HCT116 (cell line): Measurements from ENCODE around the gene TAL2. TPM values are rescaled to one million over a fixed set of nuclear protein-coding genes. Genes with fewer than 3 reads are reported as not detected.

Experiments
- ATAC-seq: fragments of 200-7000 bp; cut with Tn5 transposase; 2 replicates; pipeline ENCODE4 v1.9.1; 2020; ENCODE audit warnings: mild to moderate bottlenecking, moderate library complexity
- BruUV-seq: library from RNA; stranded (reverse); fragments of 400-500 nt; replicated peaks from 2 replicates; lab custom pipeline; 2021; lab: Mats Ljungman, UMichigan
- CTCF ChIA-PET: fragments of 300-600 bp; sonication (Branson Sonifier 250); formaldehyde crosslinking; loops from one replicate; lab custom pipeline; 2021; ENCODE audit warnings: antibody characterized with exemption; lab: Charles Lee
- POLR2A ChIA-PET: fragments of 300-600, 350-600 bp; sonication (Branson Sonifier 250); formaldehyde crosslinking; loops from one replicate; lab custom pipeline; 2021; ENCODE audit warnings: antibody characterized with exemption; lab: Charles Lee
- RAD21 ChIA-PET, 2 experiments: fragments of 300-600 bp; sonication (Branson Sonifier 250); formaldehyde crosslinking; loops; one replicate each; lab custom pipeline; 2023; ENCODE audit warnings: low total read pairs in 2 of 2; ENCODE audit not compliant: uncharacterized antibody in 2 of 2, unreplicated experiment in 2 of 2, low non-redundant PET in 1 of 2; lab: Charles Lee
- DNase-seq: peaks from one replicate; pipeline ENCODE4 v3.0.0-alpha.2; 2010; ENCODE audit warnings: low read depth, low spot score
- H2AFZ ChIP-seq: fragments of 200-600 bp; shearing (Covaris generic), sonication (generic); 2 replicates; pipeline ENCODE4 v1.6.1; 2017; ENCODE audit warnings: low read depth, mixed run types, mixed read lengths, antibody characterized with exemption, low read length; ENCODE audit not compliant: poor library complexity, severe bottlenecking
- H3K27ac ChIP-seq: 2 replicates; pipeline ENCODE4 v1.5.1; 2012; ENCODE audit warnings: low read depth, low read length
- H3K27me3 ChIP-seq: fragments of 200-600 bp; sonication (generic); 2 replicates; pipeline ENCODE4 v1.6.1; 2016; ENCODE audit warnings: mixed run types, low read length, mixed read lengths; ENCODE audit not compliant: insufficient read depth
- H3K36me3 ChIP-seq, 2 experiments: fragments of 200-500 bp in 1 of 2; fragments of 200-600 bp in 1 of 2; sonication (Bioruptor generic) in 1 of 2; sonication (generic) in 1 of 2; 2 replicates each; pipeline versions ENCODE4 v1.5.1 to v1.6.1; 2014 to 2016; ENCODE audit warnings: low read length in 2 of 2, inconsistent platforms in 1 of 2, mixed read lengths in 1 of 2, mixed run types in 1 of 2; ENCODE audit not compliant: insufficient read depth in 2 of 2, control insufficient read depth in 1 of 2
- H3K4me1 ChIP-seq, 2 experiments: fragments of 200-600 bp in 1 of 2; sonication (generic) in 1 of 2; 2 replicates each; pipeline versions ENCODE4 v1.5.1 to v1.6.1; 2012 to 2017; ENCODE audit warnings: low read length in 2 of 2, inconsistent platforms in 1 of 2, mild to moderate bottlenecking in 1 of 2, mixed read lengths in 1 of 2, mixed run types in 1 of 2, moderate library complexity in 1 of 2; ENCODE audit not compliant: insufficient read depth in 2 of 2, control insufficient read depth in 1 of 2
- H3K4me2 ChIP-seq: fragments of 200-600 bp; sonication (generic); 2 replicates; pipeline ENCODE4 v1.6.1; 2017; ENCODE audit warnings: mixed run types, low read length, mixed read lengths
- H3K4me3 ChIP-seq, 2 experiments: fragments of 200-600 bp in 1 of 2; sonication (generic) in 1 of 2; replicated peaks in 1 of 2; 2 replicates each; pipeline ENCODE4 v1.5.1; 2011 to 2016; ENCODE audit warnings: low read length in 2 of 2, control low read depth in 1 of 2, low read depth in 1 of 2, mild to moderate bottlenecking in 1 of 2, mixed read lengths in 1 of 2, mixed run types in 1 of 2
- H3K79me2 ChIP-seq: fragments of 200-600 bp; sonication (generic); 2 replicates; pipeline ENCODE4 v1.6.1; 2017; ENCODE audit warnings: mild to moderate bottlenecking, mixed run types, low read length, moderate library complexity, mixed read lengths; ENCODE audit not compliant: insufficient read depth
- H3K9ac ChIP-seq: fragments of 200-600 bp; sonication (generic); 2 replicates; pipeline ENCODE4 v1.6.1; 2016; ENCODE audit warnings: low read length, mixed read lengths
- H3K9me2 ChIP-seq: fragments of 200-600 bp; sonication (generic), shearing (Covaris generic); 2 replicates; pipeline ENCODE4 v1.6.1; 2017; ENCODE audit warnings: mixed run types, mild to moderate bottlenecking, moderate library complexity; ENCODE audit not compliant: insufficient read depth
- H3K9me3 ChIP-seq, 2 experiments: fragments of 200-500 bp in 1 of 2; fragments of 200-600 bp in 1 of 2; sonication (Bioruptor generic) in 1 of 2; sonication (generic) in 1 of 2; 2 replicates each; pipeline ENCODE4 v1.6.1; 2014 to 2017; ENCODE audit warnings: low read length in 2 of 2, mixed read lengths in 2 of 2, inconsistent platforms in 1 of 2, low read depth in 1 of 2, mild to moderate bottlenecking in 1 of 2, mixed run types in 1 of 2, moderate library complexity in 1 of 2; ENCODE audit not compliant: control insufficient read depth in 1 of 2, insufficient read depth in 1 of 2
- H4K20me1 ChIP-seq: fragments of 200-600 bp; sonication (generic), shearing (Covaris generic); 2 replicates; pipeline ENCODE4 v1.6.1; 2017; ENCODE audit warnings: mixed run types, mild to moderate bottlenecking, moderate library complexity; ENCODE audit not compliant: insufficient read depth
- ATF3 ChIP-seq: IDR thresholded peaks from 2 replicates; pipeline ENCODE4 v1.6.1; 2012
- CEBPB ChIP-seq: IDR thresholded peaks from 2 replicates; pipeline ENCODE4 v1.6.1; 2012; ENCODE audit warnings: low read depth
- CTCF ChIP-seq, 3 experiments: fragments of 200-600 bp in 1 of 3; sonication (generic) in 1 of 3; IDR thresholded peaks in 2 of 3; conservative IDR thresholded peaks in 1 of 3; 2 replicates each; pipeline ENCODE4 v1.5.1; 2012 to 2017; ENCODE audit warnings: low read depth in 2 of 3, low read length in 2 of 3, antibody characterized with exemption in 1 of 3, borderline replicate concordance in 1 of 3, control low read depth in 1 of 3, mild to moderate bottlenecking in 1 of 3, mixed read lengths in 1 of 3, mixed run types in 1 of 3, moderate library complexity in 1 of 3; ENCODE audit not compliant: insufficient read depth in 1 of 3
- EGR1 ChIP-seq: IDR thresholded peaks from 2 replicates; pipeline ENCODE4 v1.6.1; 2012; ENCODE audit warnings: low read depth
- EZH2 ChIP-seq: fragments of 200-600 bp; sonication (generic); IDR thresholded peaks from 2 replicates; pipeline ENCODE4 v1.6.1; 2017; ENCODE audit warnings: antibody characterized with exemption, mixed run types
- POLR2AphosphoS5 ChIP-seq: IDR thresholded peaks from 2 replicates; pipeline ENCODE4 v1.6.1; 2011; ENCODE audit warnings: mild to moderate bottlenecking, low read depth, low read length, moderate library complexity
- RAD21 ChIP-seq: IDR thresholded peaks from 2 replicates; pipeline ENCODE4 v1.6.1; 2012; ENCODE audit warnings: low read depth, mild to moderate bottlenecking
- REST ChIP-seq: IDR thresholded peaks from 2 replicates; pipeline ENCODE4 v1.6.1; 2012; ENCODE audit warnings: low read depth
- SIN3A ChIP-seq: IDR thresholded peaks from 2 replicates; pipeline ENCODE4 v1.6.1; 2012; ENCODE audit warnings: low read depth
- SRF ChIP-seq: IDR thresholded peaks from 2 replicates; pipeline ENCODE4 v1.6.1; 2012; ENCODE audit warnings: low read depth
- TCF7L2 ChIP-seq: IDR thresholded peaks from 2 replicates; pipeline ENCODE4 v1.7.0; 2011; ENCODE audit warnings: borderline replicate concordance, inconsistent platforms; ENCODE audit not compliant: insufficient read depth, insufficient read length; ENCODE audit errors: extremely low read depth
- YY1 ChIP-seq: IDR thresholded peaks from 2 replicates; pipeline ENCODE4 v1.6.1; 2011; ENCODE audit warnings: low read length, low read depth, moderate library complexity, mild to moderate bottlenecking; ENCODE audit not compliant: insufficient replicate concordance; ENCODE audit errors: extremely low read depth
- ZBTB33 ChIP-seq: IDR thresholded peaks from 2 replicates; pipeline ENCODE4 v1.6.1; 2011; ENCODE audit warnings: mild to moderate bottlenecking, low read length, moderate library complexity; ENCODE audit not compliant: insufficient replicate concordance; ENCODE audit errors: extremely low read depth
- ZNF274 ChIP-seq: fragments of 200-500 bp; sonication (Bioruptor generic); IDR thresholded peaks from 2 replicates; pipeline ENCODE4 v1.6.1; 2014; ENCODE audit warnings: mild to moderate bottlenecking, low read depth, low read length, inconsistent platforms
- intact Hi-C: fragments of 100-400 bp; cut with micrococcal nuclease; formaldehyde crosslinking; loops from 2 replicates; pipeline ENCODE4 v1.10.0; 2022
- total RNA-seq: library from RNA; stranded (reverse); gene quantifications from one replicate; pipeline ENCODE4 v1.2.1, GENCODE V29; 2021; ENCODE audit not compliant: unreplicated experiment

The TAL2 gene
- total RNA-seq, 1 experiment from 2014 or later, result not detected

GRCh38 chr9:105625088-105625487 lies 37.2 kb upstream of the TAL2 start:
- DNase-seq, result no peak
- POLR2A ChIA-PET, result no interaction called here
- no peak for ATAC-seq
- no peak overlapping the region for H3K9ac ChIP-seq
- no peaks in the 10 kb centered on the region for H3K9me2 ChIP-seq
- no peak overlapping the region for H3K4me3 ChIP-seq
- intact Hi-C loops, result no loop called here
- H4K20me1 ChIP-seq, result no peaks in the 10 kb centered on the region
- H3K4me1 ChIP-seq, result no peaks in the 10 kb centered on the region
- CTCF ChIA-PET, result no interaction called here
- no TSS peak for BruUV-seq
- H3K36me3 ChIP-seq, result no peaks in the 10 kb centered on the region
- RAD21 ChIA-PET, result no interaction called here
- TF ChIP-seq ZNF274 (no peak), YY1 (no peak), EGR1 (no peak), SRF (no peak), POLR2AphosphoS5 (no peak), CEBPB (no peak), ZBTB33 (no peak), EZH2 (no peak), CTCF (IDR thresholded peaks at IDR 0.05 in 2 of 3, conservative IDR thresholded peaks at IDR 0.05 in 1 of 3; ENCODE audit: borderline replicate concordance in 1 of 3, insufficient read depth in 1 of 3, low read depth in 2 of 3, low read length in 2 of 3) (no peak), REST (no peak), RAD21 (no peak), ATF3 (no peak), SIN3A (no peak), TCF7L2 (no peak)
- no peaks in the 10 kb centered on the region for H3K27me3 ChIP-seq
- no peaks in the 10 kb centered on the region for H3K79me2 ChIP-seq
- no peak overlapping the region for H3K27ac ChIP-seq
- no peaks in the 10 kb centered on the region for H3K9me3 ChIP-seq
- H2AFZ ChIP-seq, result no peak overlapping the region
- H3K4me2 ChIP-seq, result no peak overlapping the region
